ENCODE results near the gene CCDC50.

Gene CCDC50

GRCh38 chr3:191333298-191333880 lies 4.2 kb downstream of the CCDC50 start:
- H3K27me3 ChIP-seq (ENCODE audit: control insufficient read depth in 3 of 3, insufficient read depth in 3 of 3, low read depth in 1 of 3, low read length in 3 of 3): no peaks in the 10 kb centered on the region
- H2AK5ac ChIP-seq (ENCODE audit: low read depth, low read length): no peak overlapping the region
- no peak overlapping the region for H2BK15ac ChIP-seq (ENCODE audit: low read length)
- H3K4me3 ChIP-seq (ENCODE audit: low read length in 2 of 2): no peak overlapping the region
- no peaks in the 10 kb centered on the region for H3K36me3 ChIP-seq (replicated peaks in 1 of 2; ENCODE audit: control insufficient read depth in 2 of 2, insufficient read depth in 2 of 2, low read length in 2 of 2)
- peaks cover 10 to 14% of the 10 kb centered on the region in 2 donors for H3K4me1 ChIP-seq (ENCODE audit: control insufficient read depth in 2 of 2, insufficient read depth in 1 of 2, low read depth in 1 of 2, low read length in 2 of 2)
- no CpG with 5 or more reads among the region's 3 CpGs for WGBS, 2 donors (ENCODE audit: extremely low coverage in 2 of 2, insufficient read length in 2 of 2, insufficient replicate concordance in 1 of 2)
- peaks cover 0 to 3% of the 10 kb centered on the region in 2 donors for H3K9me3 ChIP-seq (replicated peaks in 1 of 2; ENCODE audit: control insufficient read depth in 2 of 2, insufficient read depth in 1 of 2, low read depth in 1 of 2, low read length in 2 of 2)
- no peak overlapping the region for H2BK120ac ChIP-seq (ENCODE audit: low read depth, low read length)
- H3K18ac ChIP-seq (ENCODE audit: low read length): no peak overlapping the region
- H3K9ac ChIP-seq (ENCODE audit: low read depth, low read length, poor library complexity): no peak overlapping the region
- no peak overlapping the region for H3K14ac ChIP-seq (ENCODE audit: low read length)
- no peak overlapping the region for H3K23ac ChIP-seq (ENCODE audit: low read depth, low read length, poor library complexity)
- H3K79me1 ChIP-seq (ENCODE audit: low read depth, low read length): no peaks in the 10 kb centered on the region
- H4K91ac ChIP-seq (ENCODE audit: low read depth, low read length, poor library complexity): no peak overlapping the region
- H3K27ac ChIP-seq (replicated peaks; ENCODE audit: low read length): no peak overlapping the region
- H2BK5ac ChIP-seq (ENCODE audit: low read length): no peak overlapping the region
- no peak overlapping the region for H2BK12ac ChIP-seq (ENCODE audit: low read length)
- H4K8ac ChIP-seq (ENCODE audit: low read depth, low read length): no peak overlapping the region
- no peak overlapping the region for H3K4ac ChIP-seq (ENCODE audit: low read length)
- no peak for DNase-seq (ENCODE audit: low spot score)
- no peak overlapping the region for H2AFZ ChIP-seq (ENCODE audit: low read length)
- H3K4me2 ChIP-seq (ENCODE audit: insufficient read depth, low read length, poor library complexity, severe bottlenecking): no peak overlapping the region

GRCh38 chr3:191334346-191334893 lies 5.2 kb downstream of the CCDC50 start:
- no CpG with 5 or more reads among the region's 4 CpGs for WGBS, 2 donors (ENCODE audit: extremely low coverage in 2 of 2, insufficient read length in 2 of 2, insufficient replicate concordance in 1 of 2)
- Histone ChIP-seq H4K8ac (ENCODE audit: low read depth, low read length) (no peak overlapping the region), H3K27ac (replicated peaks; ENCODE audit: low read length) (no peak overlapping the region), H2BK15ac (ENCODE audit: low read length) (no peak overlapping the region), H3K9me3 (replicated peaks in 1 of 2; ENCODE audit: control insufficient read depth in 2 of 2, insufficient read depth in 1 of 2, low read depth in 1 of 2, low read length in 2 of 2) (peaks cover 0 to 3% of the 10 kb centered on the region in 2 donors), H3K4ac (ENCODE audit: low read length) (no peak overlapping the region), H3K4me1 (ENCODE audit: control insufficient read depth in 2 of 2, insufficient read depth in 1 of 2, low read depth in 1 of 2, low read length in 2 of 2) (peaks cover 6 to 10% of the 10 kb centered on the region in 2 donors), H2BK12ac (ENCODE audit: low read length) (no peak overlapping the region), H2AK5ac (ENCODE audit: low read depth, low read length) (no peak overlapping the region), H2BK120ac (ENCODE audit: low read depth, low read length) (no peak overlapping the region), H4K91ac (ENCODE audit: low read depth, low read length, poor library complexity) (no peak overlapping the region), H3K36me3 (replicated peaks in 1 of 2; ENCODE audit: control insufficient read depth in 2 of 2, insufficient read depth in 2 of 2, low read length in 2 of 2) (no peaks in the 10 kb centered on the region), H2BK5ac (ENCODE audit: low read length) (no peak overlapping the region), H3K14ac (ENCODE audit: low read length) (no peak overlapping the region), H3K4me2 (ENCODE audit: insufficient read depth, low read length, poor library complexity, severe bottlenecking) (no peak overlapping the region), H3K23ac (ENCODE audit: low read depth, low read length, poor library complexity) (no peak overlapping the region), H3K79me1 (ENCODE audit: low read depth, low read length) (no peaks in the 10 kb centered on the region), H3K4me3 (ENCODE audit: low read length in 2 of 2) (no peak overlapping the region), H2AFZ (ENCODE audit: low read length) (no peak overlapping the region), H3K18ac (ENCODE audit: low read length) (no peak overlapping the region), H3K27me3 (ENCODE audit: control insufficient read depth in 3 of 3, insufficient read depth in 3 of 3, low read depth in 1 of 3, low read length in 3 of 3) (no peaks in the 10 kb centered on the region), H3K9ac (ENCODE audit: low read depth, low read length, poor library complexity) (no peak overlapping the region)
- DNase-seq (ENCODE audit: low spot score): no peak

GRCh38 chr3:191336833-191337232 lies 7.6 kb downstream of the CCDC50 start:
- Histone ChIP-seq H3K4ac (ENCODE audit: low read length) (no peak overlapping the region), H3K9ac (ENCODE audit: low read depth, low read length, poor library complexity) (no peak overlapping the region), H2BK120ac (ENCODE audit: low read depth, low read length) (no peak overlapping the region), H3K9me3 (replicated peaks in 1 of 2; ENCODE audit: control insufficient read depth in 2 of 2, insufficient read depth in 1 of 2, low read depth in 1 of 2, low read length in 2 of 2) (peaks cover 0 to 3% of the 10 kb centered on the region in 2 donors), H4K91ac (ENCODE audit: low read depth, low read length, poor library complexity) (no peak overlapping the region), H3K14ac (ENCODE audit: low read length) (no peak overlapping the region), H2BK15ac (ENCODE audit: low read length) (no peak overlapping the region), H3K36me3 (replicated peaks in 1 of 2; ENCODE audit: control insufficient read depth in 2 of 2, insufficient read depth in 2 of 2, low read length in 2 of 2) (no peaks in the 10 kb centered on the region), H3K4me2 (ENCODE audit: insufficient read depth, low read length, poor library complexity, severe bottlenecking) (no peak overlapping the region), H3K4me3 (ENCODE audit: low read length in 2 of 2) (no peak overlapping the region), H2BK12ac (ENCODE audit: low read length) (no peak overlapping the region), H3K4me1 (ENCODE audit: control insufficient read depth in 2 of 2, insufficient read depth in 1 of 2, low read depth in 1 of 2, low read length in 2 of 2) (peaks cover 1 to 4% of the 10 kb centered on the region in 2 donors), H2AK5ac (ENCODE audit: low read depth, low read length) (no peak overlapping the region), H3K23ac (ENCODE audit: low read depth, low read length, poor library complexity) (no peak overlapping the region), H3K79me1 (ENCODE audit: low read depth, low read length) (no peaks in the 10 kb centered on the region), H2AFZ (ENCODE audit: low read length) (no peak overlapping the region), H3K18ac (ENCODE audit: low read length) (no peak overlapping the region), H2BK5ac (ENCODE audit: low read length) (no peak overlapping the region), H3K27me3 (ENCODE audit: control insufficient read depth in 3 of 3, insufficient read depth in 3 of 3, low read depth in 1 of 3, low read length in 3 of 3) (no peaks in the 10 kb centered on the region), H4K8ac (ENCODE audit: low read depth, low read length) (no peak overlapping the region), H3K27ac (replicated peaks; ENCODE audit: low read length) (no peak overlapping the region)
- no peak for DNase-seq (ENCODE audit: low spot score)
- no CpG with 5 or more reads among the region's 2 CpGs for WGBS, 2 donors (ENCODE audit: extremely low coverage in 2 of 2, insufficient read length in 2 of 2, insufficient replicate concordance in 1 of 2)

GRCh38 chr3:191338177-191338488 lies 8.9 kb downstream of the CCDC50 start:
- Histone ChIP-seq H2BK5ac (ENCODE audit: low read length) (no peak overlapping the region), H3K79me1 (ENCODE audit: low read depth, low read length) (no peaks in the 10 kb centered on the region), H3K4me1 (ENCODE audit: control insufficient read depth in 2 of 2, insufficient read depth in 1 of 2, low read depth in 1 of 2, low read length in 2 of 2) (no peaks in the 10 kb centered on the region), H4K91ac (ENCODE audit: low read depth, low read length, poor library complexity) (no peak overlapping the region), H2AFZ (ENCODE audit: low read length) (no peak overlapping the region), H3K36me3 (replicated peaks in 1 of 2; ENCODE audit: control insufficient read depth in 2 of 2, insufficient read depth in 2 of 2, low read length in 2 of 2) (no peaks in the 10 kb centered on the region), H3K27me3 (ENCODE audit: control insufficient read depth in 3 of 3, insufficient read depth in 3 of 3, low read depth in 1 of 3, low read length in 3 of 3) (no peaks in the 10 kb centered on the region), H2AK5ac (ENCODE audit: low read depth, low read length) (no peak overlapping the region), H3K4me2 (ENCODE audit: insufficient read depth, low read length, poor library complexity, severe bottlenecking) (no peak overlapping the region), H3K23ac (ENCODE audit: low read depth, low read length, poor library complexity) (no peak overlapping the region), H3K27ac (replicated peaks; ENCODE audit: low read length) (no peak overlapping the region), H4K8ac (ENCODE audit: low read depth, low read length) (no peak overlapping the region), H3K9ac (ENCODE audit: low read depth, low read length, poor library complexity) (no peak overlapping the region), H3K4me3 (ENCODE audit: low read length in 2 of 2) (no peak overlapping the region), H2BK12ac (ENCODE audit: low read length) (no peak overlapping the region), H3K4ac (ENCODE audit: low read length) (no peak overlapping the region), H2BK120ac (ENCODE audit: low read depth, low read length) (no peak overlapping the region), H3K14ac (ENCODE audit: low read length) (no peak overlapping the region), H3K9me3 (replicated peaks in 1 of 2; ENCODE audit: control insufficient read depth in 2 of 2, insufficient read depth in 1 of 2, low read depth in 1 of 2, low read length in 2 of 2) (peaks cover 0 to 3% of the 10 kb centered on the region in 2 donors), H3K18ac (ENCODE audit: low read length) (no peak overlapping the region), H2BK15ac (ENCODE audit: low read length) (no peak overlapping the region)
- no CpG with 5 or more reads among the region's 4 CpGs for WGBS, 2 donors (ENCODE audit: extremely low coverage in 2 of 2, insufficient read length in 2 of 2, insufficient replicate concordance in 1 of 2)
- no peak for DNase-seq (ENCODE audit: low spot score)

Measured in neuronal stem cell (in vitro differentiated cells).